GM21825 (cell line): ENCODE data around the gene DSG3.
A peak's percentile ranks its signal among the peaks of the same experiment; 100 is the strongest.
"Not testable (repeated sequence)": the region's sequence is repeated elsewhere in the genome, so short reads cannot be mapped to it uniquely, and the experiment has no call there.

Experiments
- ATAC-seq: cut with Tn5 transposase; IDR thresholded peaks from one replicate; pipeline ENCODE4 v1.9.1; 2021; ENCODE audit warnings: mild to moderate bottlenecking, moderate library complexity; ENCODE audit not compliant: unreplicated experiment

The DSG3 gene

GRCh38 chr18:31490387-31490786 lies 42.8 kb downstream of the DSG3 start:
- peak; percentile 82 for ATAC-seq

GRCh38 chr18:31490833-31491232 lies 43.3 kb downstream of the DSG3 start:
- ATAC-seq = no peak

- no peak for ATAC-seq
Observed at GRCh38 chr18:31491586-31491985, 44.0 kb downstream of the DSG3 start.

GRCh38 chr18:31492671-31493070 lies 45.1 kb downstream of the DSG3 start:
- ATAC-seq = no peak

GRCh38 chr18:31493171-31493570 lies 45.6 kb downstream of the DSG3 start:
- ATAC-seq = no peak

- ATAC-seq = no peak
Observed at GRCh38 chr18:31493941-31494340, 46.4 kb downstream of the DSG3 start.

GRCh38 chr18:31494705-31495244 lies 47.2 kb downstream of the DSG3 start:
- ATAC-seq = not testable (repeated sequence)

- ATAC-seq = no peak
Observed at GRCh38 chr18:31497404-31497835, 49.9 kb downstream of the DSG3 start.

- peak; percentile 52 for ATAC-seq
Observed at GRCh38 chr18:31497836-31498573, 50.5 kb downstream of the DSG3 start, which contains the start of gene DSG2. Gene DSG2 (plus strand): TSS chr18:31498177. CDS start chr18:31498252, 75 bp downstream.

GRCh38 chr18:31498574-31499524 lies 51.3 kb downstream of the DSG3 start:
- ATAC-seq = no peak

- ATAC-seq = peak; percentile 87
Observed at GRCh38 chr18:31500051-31500688, 52.6 kb downstream of the DSG3 start.

GRCh38 chr18:31503011-31503410 lies 55.5 kb downstream of the DSG3 start:
- no peak for ATAC-seq

- ATAC-seq = no peak
Observed at GRCh38 chr18:31504455-31505147, 57.1 kb downstream of the DSG3 start.

GRCh38 chr18:31505156-31505555 lies 57.6 kb downstream of the DSG3 start:
- ATAC-seq = no peak

GRCh38 chr18:31506024-31506742 lies 58.6 kb downstream of the DSG3 start:
- ATAC-seq = no peak

- ATAC-seq = not testable (repeated sequence)
Observed at GRCh38 chr18:31507124-31507523, 59.6 kb downstream of the DSG3 start.

GRCh38 chr18:31508781-31509180 lies 61.2 kb downstream of the DSG3 start:
- no peak for ATAC-seq

- ATAC-seq = no peak
Observed at GRCh38 chr18:31509571-31509970, 62.0 kb downstream of the DSG3 start.

- no peak for ATAC-seq
Observed at GRCh38 chr18:31510319-31510718, 62.8 kb downstream of the DSG3 start.

- no peak for ATAC-seq
Observed at GRCh38 chr18:31511098-31511497, 63.6 kb downstream of the DSG3 start.
